Measurements from ENCODE around the gene SMG1.
"Not testable (repeated sequence)": the region's sequence is repeated elsewhere in the genome, so short reads cannot be mapped to it uniquely, and the experiment has no call there.

Gene SMG1

GRCh38 chr16:18789515-18789849, 136.7 kb downstream of the SMG1 start:
- in situ Hi-C loops (cut with MboI; ENCODE audit: low pct_unique_long_range_greater_than_20kb, low sequenced_read_pairs, unreplicated experiment): loop anchor here (25.0 kb wide), 1 partner anchor 1502 kb away; no protein-coding TSS in a partner anchor
- DNase-seq (ENCODE audit: low spot score): no peak
- TF ChIP-seq CTCF (IDR thresholded peaks at IDR 0.05; ENCODE audit: extremely low read depth, insufficient read depth, missing control alignments): no peak

GRCh38 chr16:18788828-18789514, 137.2 kb downstream of the SMG1 start:
- no peak for TF ChIP-seq CTCF (IDR thresholded peaks at IDR 0.05; ENCODE audit: extremely low read depth, insufficient read depth, missing control alignments)
- no peak for DNase-seq (ENCODE audit: low spot score)
- in situ Hi-C loops (cut with MboI; ENCODE audit: low pct_unique_long_range_greater_than_20kb, low sequenced_read_pairs, unreplicated experiment): loop anchor here (25.0 kb wide), 1 partner anchor 1502 kb away; no protein-coding TSS in a partner anchor

- no peak for DNase-seq (ENCODE audit: low spot score)
- TF ChIP-seq CTCF (IDR thresholded peaks at IDR 0.05; ENCODE audit: extremely low read depth, insufficient read depth, missing control alignments): no peak
- in situ Hi-C loops (cut with MboI; ENCODE audit: low pct_unique_long_range_greater_than_20kb, low sequenced_read_pairs, unreplicated experiment): loop anchor here (25.0 kb wide), 1 partner anchor 1498 kb away; no protein-coding TSS in a partner anchor
These were observed 141.1 kb downstream of the SMG1 start for GRCh38 chr16:18784917-18785623.

- DNase-seq (ENCODE audit: low spot score): no peak
- TF ChIP-seq CTCF (IDR thresholded peaks at IDR 0.05; ENCODE audit: extremely low read depth, insufficient read depth, missing control alignments): no peak
- in situ Hi-C loops (cut with MboI; ENCODE audit: low pct_unique_long_range_greater_than_20kb, low sequenced_read_pairs, unreplicated experiment): loop anchor here (25.0 kb wide), 1 partner anchor 1496 kb away; no protein-coding TSS in a partner anchor
These were observed 142.5 kb downstream of the SMG1 start for GRCh38 chr16:18783430-18784341.

- no peak for DNase-seq (ENCODE audit: low spot score)
- in situ Hi-C loops (cut with MboI; ENCODE audit: low pct_unique_long_range_greater_than_20kb, low sequenced_read_pairs, unreplicated experiment): loop anchor here (25.0 kb wide), 1 partner anchor 1496 kb away; no protein-coding TSS in a partner anchor
- TF ChIP-seq CTCF (IDR thresholded peaks at IDR 0.05; ENCODE audit: extremely low read depth, insufficient read depth, missing control alignments): no peak
These were observed 143.3 kb downstream of the SMG1 start for GRCh38 chr16:18782697-18783429.

GRCh38 chr16:18781232-18781631, 145.0 kb downstream of the SMG1 start:
- not testable (repeated sequence) for DNase-seq (ENCODE audit: low spot score)
- in situ Hi-C loops (cut with MboI; ENCODE audit: low pct_unique_long_range_greater_than_20kb, low sequenced_read_pairs, unreplicated experiment): loop anchor here (25.0 kb wide), 1 partner anchor 1494 kb away; no protein-coding TSS in a partner anchor

GRCh38 chr16:18780460-18781026, 145.7 kb downstream of the SMG1 start:
- in situ Hi-C loops (cut with MboI; ENCODE audit: low pct_unique_long_range_greater_than_20kb, low sequenced_read_pairs, unreplicated experiment): loop anchor here (25.0 kb wide), 1 partner anchor 1493 kb away; no protein-coding TSS in a partner anchor
- DNase-seq (ENCODE audit: low spot score): not testable (repeated sequence)

- not testable (repeated sequence) for DNase-seq (ENCODE audit: low spot score)
- in situ Hi-C loops (cut with MboI; ENCODE audit: low pct_unique_long_range_greater_than_20kb, low sequenced_read_pairs, unreplicated experiment): loop anchor here (25.0 kb wide), 1 partner anchor 1490 kb away; no protein-coding TSS in a partner anchor
These were observed 148.5 kb downstream of the SMG1 start for GRCh38 chr16:18777664-18778063.

- DNase-seq (ENCODE audit: low spot score): not testable (repeated sequence)
- in situ Hi-C loops (cut with MboI; ENCODE audit: low pct_unique_long_range_greater_than_20kb, low sequenced_read_pairs, unreplicated experiment): loop anchor here (25.0 kb wide), 1 partner anchor 1489 kb away; no protein-coding TSS in a partner anchor
These were observed 149.9 kb downstream of the SMG1 start for GRCh38 chr16:18776334-18776733.

All from GM13977 (cell line).